GM12891 (cell line): ENCODE measurements around the gene CPED1.

Experiments
- PAX5 ChIP-seq: IDR thresholded peaks from 2 replicates; pipeline ENCODE4 v1.6.1; 2011; ENCODE audit warnings: low read length, moderate library complexity, mild to moderate bottlenecking; ENCODE audit not compliant: insufficient read depth, severe bottlenecking
- POLR2A ChIP-seq: IDR thresholded peaks from 2 replicates; pipeline ENCODE4 v1.6.1; 2011; ENCODE audit warnings: low read depth, low read length, control low read depth
- POLR2AphosphoS5 ChIP-seq: IDR thresholded peaks from 2 replicates; pipeline ENCODE4 v1.6.1; 2011; ENCODE audit warnings: low read depth, low read length, control low read depth
- POU2F2 ChIP-seq: IDR thresholded peaks from 2 replicates; pipeline ENCODE4 v1.6.1; 2011; ENCODE audit warnings: low read depth, mild to moderate bottlenecking, control low read depth, low read length, moderate library complexity
- SPI1 ChIP-seq: IDR thresholded peaks from 2 replicates; pipeline ENCODE4 v1.6.1; 2011; ENCODE audit warnings: low read depth, low read length, control low read depth
- TAF1 ChIP-seq: IDR thresholded peaks from 2 replicates; pipeline ENCODE4 v1.6.1; 2011; ENCODE audit warnings: low read depth, low read length, control low read depth

- no peak for TF ChIP-seq POLR2A
- TF ChIP-seq POLR2AphosphoS5, result no peak
- TF ChIP-seq TAF1, result no peak
- no peak for TF ChIP-seq SPI1
- no peak for TF ChIP-seq PAX5
- TF ChIP-seq POU2F2, result no peak
Measured at GRCh38 chr7:120966961-120967360, 21.6 kb upstream of the CPED1 start.
